OCI-LY1 (cell line): ENCODE results near the gene AKAP13.
A peak's percentile ranks its signal among the peaks of the same experiment; 100 is the strongest.

Experiments
- EZH2 ChIP-seq: fragments of 200-600 bp; sonication (generic), shearing (Covaris generic); IDR thresholded peaks from 2 replicates; pipeline ENCODE4 v1.8.0; 2017; ENCODE audit warnings: borderline replicate concordance, mixed run types, mild to moderate bottlenecking, antibody characterized with exemption, low read length, moderate library complexity, mixed read lengths
- TF ChIP-seq, protein P1 (sequence below): fragments of 200-600 bp; sonication (generic), shearing (Covaris generic); IDR thresholded peaks from 2 replicates; pipeline ENCODE4 v1.5.1; 2017; ENCODE audit warnings: mild to moderate bottlenecking, antibody characterized with exemption, low read length, moderate library complexity, mixed read lengths

DNA sequence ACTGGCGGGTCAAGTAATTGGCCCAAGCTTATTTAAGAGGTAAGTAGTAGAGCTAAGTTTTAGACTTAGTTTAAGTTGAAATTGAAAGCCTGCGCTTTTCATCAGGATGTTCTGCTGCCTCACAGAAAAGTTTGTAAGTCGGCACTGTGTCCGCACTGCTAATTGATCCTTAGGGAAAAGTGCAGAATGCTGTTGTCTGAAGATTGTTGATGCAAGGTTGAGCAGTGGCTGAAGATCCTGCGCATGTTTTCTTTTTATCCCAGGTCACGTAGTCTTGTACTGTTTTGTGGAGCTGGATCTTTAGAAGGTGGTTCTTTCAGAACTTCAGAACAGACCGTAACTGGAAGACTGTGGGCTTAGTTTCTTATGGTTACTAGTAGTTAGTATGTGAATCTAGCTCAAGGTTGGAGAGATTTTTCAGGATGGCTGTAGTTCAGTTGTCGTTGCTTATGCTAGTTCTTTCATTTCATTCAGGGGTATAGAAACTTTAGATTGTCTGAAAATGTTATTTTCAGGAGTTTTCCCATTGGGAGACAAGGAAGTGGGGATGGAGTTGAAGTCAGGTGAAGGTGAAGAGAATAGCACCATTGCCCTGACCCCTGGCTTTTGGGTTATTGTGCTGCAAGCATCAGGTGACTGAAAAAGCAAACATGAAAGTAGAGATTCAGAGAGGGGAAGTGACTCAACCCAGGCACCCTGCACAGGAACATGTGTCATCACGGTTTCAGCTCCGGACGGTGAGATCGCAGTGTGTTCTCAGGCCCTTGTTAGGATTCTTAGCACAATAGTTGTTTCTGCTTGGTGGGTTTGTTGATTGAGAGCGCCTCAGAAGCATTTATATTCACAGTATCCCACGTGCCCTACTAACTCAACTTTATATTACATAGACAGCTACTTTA is 32.8 kb downstream of the AKAP13 start:
- TF ChIP-seq, protein P1, sequence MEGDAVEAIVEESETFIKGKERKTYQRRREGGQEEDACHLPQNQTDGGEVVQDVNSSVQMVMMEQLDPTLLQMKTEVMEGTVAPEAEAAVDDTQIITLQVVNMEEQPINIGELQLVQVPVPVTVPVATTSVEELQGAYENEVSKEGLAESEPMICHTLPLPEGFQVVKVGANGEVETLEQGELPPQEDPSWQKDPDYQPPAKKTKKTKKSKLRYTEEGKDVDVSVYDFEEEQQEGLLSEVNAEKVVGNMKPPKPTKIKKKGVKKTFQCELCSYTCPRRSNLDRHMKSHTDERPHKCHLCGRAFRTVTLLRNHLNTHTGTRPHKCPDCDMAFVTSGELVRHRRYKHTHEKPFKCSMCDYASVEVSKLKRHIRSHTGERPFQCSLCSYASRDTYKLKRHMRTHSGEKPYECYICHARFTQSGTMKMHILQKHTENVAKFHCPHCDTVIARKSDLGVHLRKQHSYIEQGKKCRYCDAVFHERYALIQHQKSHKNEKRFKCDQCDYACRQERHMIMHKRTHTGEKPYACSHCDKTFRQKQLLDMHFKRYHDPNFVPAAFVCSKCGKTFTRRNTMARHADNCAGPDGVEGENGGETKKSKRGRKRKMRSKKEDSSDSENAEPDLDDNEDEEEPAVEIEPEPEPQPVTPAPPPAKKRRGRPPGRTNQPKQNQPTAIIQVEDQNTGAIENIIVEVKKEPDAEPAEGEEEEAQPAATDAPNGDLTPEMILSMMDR = 0 out of 2 replicates have a peak, but pooled peaks have one; percentile 10
- TF ChIP-seq EZH2 = no peak
